SU-DHL-6 (cell line): ENCODE results near the gene SLC35C1.
A peak's percentile ranks its signal among the peaks of the same experiment; 100 is the strongest.

Source experiments
- H2AFZ ChIP-seq: fragments of 200-600 bp; sonication (generic); 2 replicates; pipeline ENCODE4 v1.6.1; 2014; ENCODE audit warnings: low read depth, mild to moderate bottlenecking, moderate library complexity, mixed read lengths, antibody characterized with exemption, low read length; ENCODE audit not compliant: severe bottlenecking
- H3F3A ChIP-seq: fragments of 200-600 bp; shearing (Covaris generic); 2 replicates; pipeline ENCODE4 v1.6.0; 2016; ENCODE audit warnings: antibody characterized with exemption, mild to moderate bottlenecking; ENCODE audit not compliant: insufficient read depth
- H3K27ac ChIP-seq: fragments of 200-600 bp; sonication (generic); 2 replicates; pipeline ENCODE4 v1.5.1; 2016; ENCODE audit warnings: low read depth, mild to moderate bottlenecking, low read length, moderate library complexity, mixed read lengths
- H3K27me3 ChIP-seq: fragments of 200-600 bp; sonication (generic), shearing (Covaris generic); 2 replicates; pipeline ENCODE4 v1.6.0; 2014; ENCODE audit warnings: mild to moderate bottlenecking, low read length
- H3K36me3 ChIP-seq: fragments of 200-600 bp; sonication (generic); 2 replicates; pipeline ENCODE4 v1.6.1; 2014; ENCODE audit warnings: mild to moderate bottlenecking, low read length, mixed read lengths
- H3K4me2 ChIP-seq: fragments of 300-600, 200-600 bp; shearing (Covaris generic), sonication (generic); 2 replicates; pipeline ENCODE4 v1.6.0; 2014; ENCODE audit warnings: low read length, low read depth, mild to moderate bottlenecking; ENCODE audit not compliant: poor library complexity, severe bottlenecking
- H3K4me3 ChIP-seq: fragments of 200-600 bp; sonication (generic); 2 replicates; pipeline ENCODE4 v1.5.1; 2014; ENCODE audit warnings: antibody characterized with exemption, low read length, mild to moderate bottlenecking, mixed read lengths; ENCODE audit not compliant: insufficient read depth, poor library complexity, severe bottlenecking
- H3K79me2 ChIP-seq: fragments of 200-600 bp; sonication (generic); 2 replicates; pipeline ENCODE4 v1.6.1; 2014; ENCODE audit warnings: mild to moderate bottlenecking, low read length, moderate library complexity; ENCODE audit not compliant: insufficient read depth
- H3K9ac ChIP-seq: fragments of 200-600 bp; sonication (generic); 2 replicates; pipeline ENCODE4 v1.7.0; 2014; ENCODE audit warnings: mild to moderate bottlenecking, low read length
- H3K9me2 ChIP-seq: fragments of 200-600 bp; sonication (generic); replicated peaks from 2 replicates; pipeline ENCODE4 v1.6.1; 2014; ENCODE audit warnings: low read length; ENCODE audit not compliant: insufficient read depth
- H3K9me3 ChIP-seq: fragments of 200-600 bp; sonication (generic); 2 replicates; pipeline ENCODE4 v1.6.1; 2014; ENCODE audit warnings: low read length, mixed read lengths; ENCODE audit not compliant: insufficient read depth
- H4K20me1 ChIP-seq: fragments of 200-600 bp; sonication (generic); 2 replicates; pipeline ENCODE4 v1.6.1; 2014; ENCODE audit warnings: low read depth, mild to moderate bottlenecking, antibody characterized with exemption, low read length, moderate library complexity, mixed read lengths
- CTCF ChIP-seq: fragments of 200-600 bp; sonication (generic); IDR thresholded peaks from one replicate; pipeline ENCODE4 v1.5.1; 2017; ENCODE audit warnings: antibody characterized with exemption, mild to moderate bottlenecking, low read length, moderate library complexity; ENCODE audit not compliant: insufficient read depth, poor library complexity, severe bottlenecking
- EZH2phosphoT487 ChIP-seq: fragments of 200-600 bp; sonication (generic), shearing (Covaris generic); conservative IDR thresholded peaks from 2 replicates; pipeline ENCODE4 v1.6.1; 2018; ENCODE audit warnings: mild to moderate bottlenecking, antibody characterized with exemption, low read length, moderate library complexity, mixed read lengths

The SLC35C1 gene

GRCh38 chr11:45843158-45843924, 38.4 kb downstream of the SLC35C1 start:
- TF ChIP-seq CTCF: peak; percentile 97
- no peak for TF ChIP-seq EZH2phosphoT487
- no peak overlapping the region for H3K9ac ChIP-seq
- H3F3A ChIP-seq: no peaks in the 10 kb centered on the region
- H3K4me3 ChIP-seq: no peak overlapping the region
- no peaks in the 10 kb centered on the region for H3K79me2 ChIP-seq
- H2AFZ ChIP-seq: peak overlapping the region; percentile 84
- no peaks in the 10 kb centered on the region for H3K36me3 ChIP-seq
- peak overlapping the region; percentile 52 for H3K4me2 ChIP-seq
- H3K9me2 ChIP-seq: no peaks in the 10 kb centered on the region
- no peak overlapping the region for H3K27ac ChIP-seq
- H3K27me3 ChIP-seq: no peaks in the 10 kb centered on the region
- no peaks in the 10 kb centered on the region for H3K9me3 ChIP-seq
- no peaks in the 10 kb centered on the region for H4K20me1 ChIP-seq

GRCh38 chr11:45844822-45845578, 40.1 kb downstream of the SLC35C1 start:
- no peaks in the 10 kb centered on the region for H3F3A ChIP-seq
- no peaks in the 10 kb centered on the region for H3K27me3 ChIP-seq
- no peaks in the 10 kb centered on the region for H4K20me1 ChIP-seq
- H3K4me2 ChIP-seq: no peak overlapping the region
- H3K36me3 ChIP-seq: no peaks in the 10 kb centered on the region
- H2AFZ ChIP-seq: no peak overlapping the region
- no peak overlapping the region for H3K27ac ChIP-seq
- no peaks in the 10 kb centered on the region for H3K9me2 ChIP-seq
- H3K9ac ChIP-seq: no peak overlapping the region
- TF ChIP-seq EZH2phosphoT487: no peak
- TF ChIP-seq CTCF: no peak
- H3K4me3 ChIP-seq: no peak overlapping the region
- no peaks in the 10 kb centered on the region for H3K79me2 ChIP-seq
- H3K9me3 ChIP-seq: no peaks in the 10 kb centered on the region

DNA sequence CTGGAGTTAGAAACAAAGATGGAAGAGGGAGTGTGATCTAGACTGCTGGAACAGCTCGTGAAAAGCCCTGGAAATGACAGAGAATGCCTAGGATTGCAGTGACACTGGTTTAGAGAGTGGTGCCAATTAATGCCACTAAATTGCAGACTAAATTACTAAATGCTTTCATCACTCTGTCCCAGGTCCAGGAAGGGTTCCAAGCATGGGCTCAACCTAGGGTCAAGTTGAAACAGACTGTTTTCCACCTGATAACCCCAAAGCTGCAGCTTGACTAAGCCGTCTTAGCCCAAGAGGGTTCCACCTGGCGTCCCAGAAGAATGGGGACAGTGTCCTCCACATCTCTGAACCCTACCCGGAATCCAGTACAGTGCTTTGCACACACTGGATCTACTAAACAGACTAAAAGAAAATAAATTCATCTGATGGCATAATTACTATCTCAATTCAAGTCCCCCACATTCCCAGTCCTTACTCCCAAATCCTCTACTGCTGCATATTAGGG, 41.3 kb downstream of the SLC35C1 start:
- H3K4me3 ChIP-seq: no peak overlapping the region
- H3K4me2 ChIP-seq: peak overlapping the region; percentile 62
- H3K9me2 ChIP-seq: no peaks in the 10 kb centered on the region
- no peak overlapping the region for H3K9ac ChIP-seq
- peaks cover 8% of the 10 kb centered on the region for H3K79me2 ChIP-seq
- TF ChIP-seq EZH2phosphoT487: no peak
- TF ChIP-seq CTCF: no peak
- H3K36me3 ChIP-seq: no peaks in the 10 kb centered on the region
- H3K9me3 ChIP-seq: no peaks in the 10 kb centered on the region
- no peaks in the 10 kb centered on the region for H4K20me1 ChIP-seq
- no peaks in the 10 kb centered on the region for H3K27me3 ChIP-seq
- H2AFZ ChIP-seq: no peak overlapping the region
- no peak overlapping the region for H3K27ac ChIP-seq
- H3F3A ChIP-seq: no peaks in the 10 kb centered on the region
